Fibroblast of villous mesenchyme (primary cell): Measurements from ENCODE around the gene GABRR2. TPM values are rescaled to one million over a fixed set of nuclear protein-coding genes. Genes with fewer than 3 reads are reported as not detected.

Source experiments
- DNase-seq: peaks from one replicate; pipeline ENCODE4 v3.0.0-alpha.2; 2010; ENCODE audit warnings: low read depth
- H3K4me3 ChIP-seq: 2 replicates; pipeline ENCODE4 v1.5.1; 2011; ENCODE audit warnings: low read depth, mild to moderate bottlenecking, low read length
- total RNA-seq: library from RNA; depleted of rRNA; stranded (reverse); fragments of >200 nt; gene quantifications from 2 replicates; pipeline ENCODE4 v1.2.3, GENCODE V29; 2012
- TF ChIP-seq, protein P1 (sequence below): IDR thresholded peaks from 2 replicates; pipeline ENCODE4 v1.5.1; 2012; ENCODE audit warnings: low read depth, mild to moderate bottlenecking, low read length; ENCODE audit not compliant: insufficient read depth

The GABRR2 gene
- total RNA-seq, 1 donor = under 0.01 TPM

DNA sequence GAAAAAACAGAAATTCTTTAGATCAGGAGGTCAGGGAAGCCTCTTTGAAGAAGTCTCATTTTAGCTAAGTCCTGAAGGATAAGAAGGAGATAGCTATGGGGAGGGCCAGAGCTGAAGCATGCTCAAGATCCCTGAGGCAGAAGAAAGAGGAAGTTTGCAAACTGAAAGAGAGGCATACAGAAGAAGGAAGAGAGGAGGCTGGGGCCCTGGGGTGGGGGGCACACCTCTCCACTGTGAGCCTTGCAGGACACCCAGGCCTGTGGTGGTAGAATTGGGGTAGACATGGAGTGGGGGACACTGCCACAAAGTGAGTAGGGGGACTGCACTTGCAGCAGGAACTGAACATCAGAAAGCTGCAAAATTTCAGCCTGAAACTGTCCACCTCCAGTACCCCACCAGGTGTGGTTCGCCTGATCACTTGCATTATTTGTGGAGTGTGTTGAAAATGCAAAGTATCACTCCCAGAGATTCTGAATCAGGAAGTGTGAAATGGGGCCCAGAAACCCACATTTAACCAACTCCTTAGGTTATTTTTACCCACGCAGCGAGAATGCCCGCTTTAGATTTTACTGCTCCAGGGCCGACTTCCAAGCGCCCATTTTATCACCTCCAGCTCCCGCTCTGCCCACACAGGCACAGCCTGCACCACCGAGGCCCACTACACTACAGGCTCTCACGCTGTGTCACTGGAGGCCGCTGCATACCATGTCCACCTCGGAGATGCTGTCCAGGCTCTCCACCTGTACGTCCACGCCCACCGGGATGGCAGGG lies 44.0 kb downstream of the GABRR2 start:
- DNase-seq = no peak
- H3K4me3 ChIP-seq = no peak overlapping the region

GRCh38 chr6:89269981-89270380 lies 45.1 kb downstream of the GABRR2 start:
- no peak overlapping the region for H3K4me3 ChIP-seq
- TF ChIP-seq, protein P1, sequence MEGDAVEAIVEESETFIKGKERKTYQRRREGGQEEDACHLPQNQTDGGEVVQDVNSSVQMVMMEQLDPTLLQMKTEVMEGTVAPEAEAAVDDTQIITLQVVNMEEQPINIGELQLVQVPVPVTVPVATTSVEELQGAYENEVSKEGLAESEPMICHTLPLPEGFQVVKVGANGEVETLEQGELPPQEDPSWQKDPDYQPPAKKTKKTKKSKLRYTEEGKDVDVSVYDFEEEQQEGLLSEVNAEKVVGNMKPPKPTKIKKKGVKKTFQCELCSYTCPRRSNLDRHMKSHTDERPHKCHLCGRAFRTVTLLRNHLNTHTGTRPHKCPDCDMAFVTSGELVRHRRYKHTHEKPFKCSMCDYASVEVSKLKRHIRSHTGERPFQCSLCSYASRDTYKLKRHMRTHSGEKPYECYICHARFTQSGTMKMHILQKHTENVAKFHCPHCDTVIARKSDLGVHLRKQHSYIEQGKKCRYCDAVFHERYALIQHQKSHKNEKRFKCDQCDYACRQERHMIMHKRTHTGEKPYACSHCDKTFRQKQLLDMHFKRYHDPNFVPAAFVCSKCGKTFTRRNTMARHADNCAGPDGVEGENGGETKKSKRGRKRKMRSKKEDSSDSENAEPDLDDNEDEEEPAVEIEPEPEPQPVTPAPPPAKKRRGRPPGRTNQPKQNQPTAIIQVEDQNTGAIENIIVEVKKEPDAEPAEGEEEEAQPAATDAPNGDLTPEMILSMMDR = no peak
- no peak for DNase-seq

More for the DNA sequence above, 44.0 kb downstream of the GABRR2 start:
- TF ChIP-seq, protein P1 = no peak

- H3K4me3 ChIP-seq = no peak overlapping the region
- TF ChIP-seq, protein P1 = no peak
- DNase-seq = no peak
These were observed 45.8 kb downstream of the GABRR2 start for GRCh38 chr6:89269252-89269651.

- TF ChIP-seq, protein P1 = no peak
- DNase-seq = no peak
- no peak overlapping the region for H3K4me3 ChIP-seq
These were observed 46.3 kb downstream of the GABRR2 start for GRCh38 chr6:89268776-89269175.

DNA sequence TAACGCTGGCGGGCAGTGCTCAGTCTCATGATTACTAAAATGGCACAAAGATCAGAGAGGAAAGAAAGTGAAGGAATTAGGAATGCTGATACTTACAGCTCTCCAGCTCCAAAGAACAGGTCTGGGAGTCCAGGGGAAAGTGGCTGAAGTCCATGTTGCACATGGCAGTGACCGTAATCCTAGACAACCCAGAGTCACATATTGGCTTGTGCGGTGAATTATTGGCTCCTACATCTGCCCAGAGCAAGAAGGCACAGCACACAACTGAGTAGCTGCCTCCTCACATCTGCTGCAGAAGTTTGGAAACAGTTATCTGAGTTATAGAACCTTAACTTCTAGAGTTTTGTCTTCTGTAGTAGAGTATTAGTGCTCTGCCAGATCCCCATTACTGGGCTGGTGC lies 47.2 kb downstream of the GABRR2 start:
- TF ChIP-seq, protein P1 = no peak
- H3K4me3 ChIP-seq = no peak overlapping the region
- DNase-seq = no peak

DNA sequence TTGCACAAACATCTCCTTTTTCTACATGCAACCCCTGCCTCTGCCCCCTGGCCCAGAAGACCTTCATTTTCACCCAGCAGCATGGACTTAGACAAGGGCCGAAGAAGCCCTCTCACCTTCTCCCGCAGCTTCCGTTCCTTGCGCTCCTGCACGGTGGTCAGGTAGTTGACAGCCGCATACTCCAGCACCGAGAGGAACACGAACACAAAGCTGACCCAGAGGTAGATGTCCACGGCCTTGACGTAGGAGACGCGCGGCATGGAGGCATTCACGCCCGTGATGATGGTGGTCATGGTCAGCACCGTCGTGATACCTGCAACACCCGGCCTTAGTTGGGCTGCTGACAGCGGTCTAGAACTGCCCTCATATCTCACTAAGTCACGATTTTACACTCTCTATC lies 50.8 kb downstream of the GABRR2 start:
- no peak overlapping the region for H3K4me3 ChIP-seq
- TF ChIP-seq, protein P1 = no peak
- DNase-seq = no peak

- TF ChIP-seq, protein P1 = no peak
- no peak overlapping the region for H3K4me3 ChIP-seq
- no peak for DNase-seq
These were observed 54.3 kb downstream of the GABRR2 start for GRCh38 chr6:89260832-89261231.
